ENCODE results near the gene SIRT7. TPM values are rescaled to one million over a fixed set of nuclear protein-coding genes. Genes with fewer than 3 reads are reported as not detected.

Gene SIRT7
- total RNA-seq, 1 experiment from 2014 or later: 24.2 TPM

GRCh38 chr17:81926451-81927151, 8.6 kb upstream of the SIRT7 start (continued):
- TF ChIP-seq STAT6 (CRISPR knock-in tag; conservative IDR thresholded peaks at IDR 0.05; ENCODE audit: low read depth): no peak
- TF ChIP-seq ZNF423 (CRISPR knock-in tag; IDR thresholded peaks at IDR 0.05): peak; percentile 92

- no peaks in the 10 kb centered on the region for H3K9me3 Mint-ChIP-seq
- TF ChIP-seq NR1H2 (CRISPR knock-in tag; IDR thresholded peaks at IDR 0.05): no peak
- no peak for TF ChIP-seq E2F4 (CRISPR knock-in tag; IDR thresholded peaks at IDR 0.05; ENCODE audit: borderline replicate concordance, low read depth)
- TF ChIP-seq IRF2 (CRISPR knock-in tag; IDR thresholded peaks at IDR 0.05; ENCODE audit: borderline replicate concordance, low read depth): no peak
- TF ChIP-seq ATF6 (CRISPR knock-in tag; IDR thresholded peaks at IDR 0.05): no peak
- TF ChIP-seq AFF4 (CRISPR knock-in tag; IDR thresholded peaks at IDR 0.05; ENCODE audit: borderline replicate concordance): no peak
- no peak for TF ChIP-seq ZNF532 (CRISPR knock-in tag; IDR thresholded peaks at IDR 0.05; ENCODE audit: borderline replicate concordance)
- TF ChIP-seq NFYB (CRISPR knock-in tag; conservative IDR thresholded peaks at IDR 0.05; ENCODE audit: low read depth): no peak
- TF ChIP-seq NFE2L1 (CRISPR knock-in tag; IDR thresholded peaks at IDR 0.05): no peak
- no peak for TF ChIP-seq PRRX2 (CRISPR knock-in tag; IDR thresholded peaks at IDR 0.05)
- no peak for TF ChIP-seq USF2 (CRISPR knock-in tag; IDR thresholded peaks at IDR 0.05)
- TF ChIP-seq KAT7 (CRISPR knock-in tag; IDR thresholded peaks at IDR 0.05; ENCODE audit: borderline replicate concordance): no peak
- TF ChIP-seq ZNF425 (CRISPR knock-in tag; conservative IDR thresholded peaks at IDR 0.05): no peak
- TF ChIP-seq SOX15 (CRISPR knock-in tag; IDR thresholded peaks at IDR 0.05): no peak
- TF ChIP-seq SMAD4 (CRISPR knock-in tag; IDR thresholded peaks at IDR 0.05): no peak
Measured at GRCh38 chr17:81925860-81926450, 8.0 kb upstream of the SIRT7 start.

More at GRCh38 chr17:81925860-81926450, 8.0 kb upstream of the SIRT7 start:
- peaks cover 3% of the 10 kb centered on the region; the same call in 1 of the 2 replicates for H3K27me3 Mint-ChIP-seq (ENCODE audit: low read depth)
- ATAC-seq (no peak), DNase-seq (ENCODE audit: low spot score) (no peak)
- CTCF ChIA-PET: interaction anchor here (0.5 to 3.9 kb wide), 9 partner anchors 18 to 112 kb away, joined by 3 to 21 read pairs (median 7); partner anchors contain the start of genes CENPX, DCXR, LRRC45 and RAC3
- H3K4me3 Mint-ChIP-seq: peak overlapping the region; percentile 75
- peaks cover 29% of the 10 kb centered on the region for H3K4me1 Mint-ChIP-seq
- peaks cover 10% of the 10 kb centered on the region for H3K36me3 Mint-ChIP-seq
- peak overlapping the region; percentile 89 for H3K27ac Mint-ChIP-seq
- POLR2A ChIA-PET: interaction anchor here (0.9 to 2.7 kb wide), 4 partner anchors 9 to 56 kb away, joined by 3 to 11 read pairs (median 6); partner anchors contain the start of gene SIRT7
